ENCODE data around the gene LRRC55. TPM values are rescaled to one million over a fixed set of nuclear protein-coding genes. Genes with fewer than 3 reads are reported as not detected.

The LRRC55 gene
- total RNA-seq, 1 experiment from 2014 or later = not detected

- H3K4me1 Mint-ChIP-seq (ENCODE audit: low read depth, unreplicated experiment) = no peaks in the 10 kb centered on the region
- no peaks in the 10 kb centered on the region for H3K36me3 Mint-ChIP-seq (ENCODE audit: insufficient read depth, unreplicated experiment)
- intact Hi-C loops (cut with micrococcal nuclease; ENCODE audit: unreplicated experiment) = no loop called here
- H3K4me3 Mint-ChIP-seq (ENCODE audit: low read depth, unreplicated experiment) = no peak overlapping the region
- CTCF ChIA-PET = no interaction called here
- no peaks in the 10 kb centered on the region for H3K9me3 Mint-ChIP-seq (ENCODE audit: low read depth, unreplicated experiment)
- peaks cover 20% of the 10 kb centered on the region for H3K27me3 Mint-ChIP-seq (ENCODE audit: unreplicated experiment)
- H3K27ac Mint-ChIP-seq (ENCODE audit: unreplicated experiment) = no peak overlapping the region
- no peak for TF ChIP-seq CTCF (IDR thresholded peaks at IDR 0.05; ENCODE audit: unreplicated experiment)
- no peak for DNase-seq
- no TSS peak for BruUV-seq (replicated peaks)
Observed at GRCh38 chr11:57146301-57146700, 35.5 kb upstream of the LRRC55 start.

- H3K4me3 Mint-ChIP-seq (ENCODE audit: low read depth, unreplicated experiment) = no peak overlapping the region
- DNase-seq = no peak
- intact Hi-C loops (cut with micrococcal nuclease; ENCODE audit: unreplicated experiment) = no loop called here
- peaks cover 20% of the 10 kb centered on the region for H3K27me3 Mint-ChIP-seq (ENCODE audit: unreplicated experiment)
- no peaks in the 10 kb centered on the region for H3K36me3 Mint-ChIP-seq (ENCODE audit: insufficient read depth, unreplicated experiment)
- H3K9me3 Mint-ChIP-seq (ENCODE audit: low read depth, unreplicated experiment) = no peaks in the 10 kb centered on the region
- no TSS peak for BruUV-seq (replicated peaks)
- H3K4me1 Mint-ChIP-seq (ENCODE audit: low read depth, unreplicated experiment) = no peaks in the 10 kb centered on the region
- H3K27ac Mint-ChIP-seq (ENCODE audit: unreplicated experiment) = no peak overlapping the region
- CTCF ChIA-PET = interaction anchor here (1.4 kb wide), 1 partner anchor 76 kb away, joined by 3 read pairs; no protein-coding TSS in a partner anchor
- TF ChIP-seq CTCF (IDR thresholded peaks at IDR 0.05; ENCODE audit: unreplicated experiment) = no peak
Observed at GRCh38 chr11:57148621-57149020, 33.1 kb upstream of the LRRC55 start.

GRCh38 chr11:57150454-57150917 lies 31.3 kb upstream of the LRRC55 start:
- peaks cover 20% of the 10 kb centered on the region for H3K27me3 Mint-ChIP-seq (ENCODE audit: unreplicated experiment)
- no TSS peak for BruUV-seq (replicated peaks)
- no peak overlapping the region for H3K27ac Mint-ChIP-seq (ENCODE audit: unreplicated experiment)
- H3K9me3 Mint-ChIP-seq (ENCODE audit: low read depth, unreplicated experiment) = no peaks in the 10 kb centered on the region
- CTCF ChIA-PET = no interaction called here
- H3K36me3 Mint-ChIP-seq (ENCODE audit: insufficient read depth, unreplicated experiment) = no peaks in the 10 kb centered on the region
- TF ChIP-seq CTCF (IDR thresholded peaks at IDR 0.05; ENCODE audit: unreplicated experiment) = no peak
- peaks cover 6% of the 10 kb centered on the region for H3K4me1 Mint-ChIP-seq (ENCODE audit: low read depth, unreplicated experiment)
- intact Hi-C loops (cut with micrococcal nuclease; ENCODE audit: unreplicated experiment) = no loop called here
- DNase-seq = no peak
- no peak overlapping the region for H3K4me3 Mint-ChIP-seq (ENCODE audit: low read depth, unreplicated experiment)

DNA sequence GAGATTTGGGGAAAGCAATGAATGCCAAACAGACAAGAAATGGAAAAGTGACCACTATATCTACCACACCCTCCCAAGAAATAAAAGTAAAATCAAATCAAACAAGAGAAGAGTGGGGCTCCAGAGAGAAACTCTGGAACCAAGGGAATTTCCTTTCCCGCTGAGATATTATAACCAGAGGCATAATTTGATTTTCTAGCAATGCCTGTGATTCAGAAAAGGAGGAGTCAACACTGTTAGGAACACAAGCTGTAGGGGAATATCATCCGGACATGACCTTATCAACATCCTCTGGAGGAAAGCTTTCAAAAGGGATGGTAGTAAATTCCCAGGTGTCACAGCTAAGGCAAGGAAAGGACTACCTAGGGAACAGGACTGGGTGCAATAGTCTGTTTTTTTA lies 29.6 kb upstream of the LRRC55 start:
- peaks cover 20% of the 10 kb centered on the region for H3K27me3 Mint-ChIP-seq (ENCODE audit: unreplicated experiment)
- no peak for TF ChIP-seq CTCF (IDR thresholded peaks at IDR 0.05; ENCODE audit: unreplicated experiment)
- H3K36me3 Mint-ChIP-seq (ENCODE audit: insufficient read depth, unreplicated experiment) = no peaks in the 10 kb centered on the region
- no peak overlapping the region for H3K27ac Mint-ChIP-seq (ENCODE audit: unreplicated experiment)
- BruUV-seq (replicated peaks) = no TSS peak
- intact Hi-C loops (cut with micrococcal nuclease; ENCODE audit: unreplicated experiment) = no loop called here
- DNase-seq = no peak
- CTCF ChIA-PET = no interaction called here
- H3K4me1 Mint-ChIP-seq (ENCODE audit: low read depth, unreplicated experiment) = peaks cover 15% of the 10 kb centered on the region
- no peak overlapping the region for H3K4me3 Mint-ChIP-seq (ENCODE audit: low read depth, unreplicated experiment)
- no peaks in the 10 kb centered on the region for H3K9me3 Mint-ChIP-seq (ENCODE audit: low read depth, unreplicated experiment)

Data from Calu3 (cell line).